ENCODE data around the gene UVSSA. TPM values are rescaled to one million over a fixed set of nuclear protein-coding genes. Genes with fewer than 3 reads are reported as not detected.

Gene UVSSA
- polyA plus RNA-seq, 1 of the 3 experiments (the other 2 are of a cell fraction): 14.9 TPM

DNA sequence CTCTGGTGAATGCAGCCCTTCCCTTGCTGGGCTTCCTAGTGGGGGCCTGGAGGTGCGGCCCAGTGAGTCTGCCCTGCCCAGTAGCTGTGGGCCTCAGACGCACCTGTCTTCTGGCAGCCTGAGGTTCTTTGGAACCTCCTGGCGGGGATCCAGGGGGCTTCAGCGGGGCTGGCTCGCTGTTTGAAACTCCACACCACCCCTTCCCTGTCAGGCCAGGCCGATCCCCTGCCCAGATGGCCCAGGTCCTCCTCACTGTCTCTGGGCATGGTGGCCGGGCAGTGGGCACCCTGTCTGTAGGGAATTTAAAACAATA, 69.9 kb downstream of the UVSSA start:
- ChIA-PET POLR2A (no interaction called here), CTCF (interaction anchor here (1.5 kb wide), 2 partner anchors 8 to 117 kb away, joined by 3 to 4 read pairs; no protein-coding TSS in a partner anchor)
- H3K4me2 ChIP-seq: no peak overlapping the region
- H3K4me1 ChIP-seq (ENCODE audit: control insufficient read depth in 1 of 2, insufficient read depth in 2 of 2, low read depth in 1 of 2, low read length in 1 of 2): no peaks in the 10 kb centered on the region
- no peaks in the 10 kb centered on the region for H3F3A ChIP-seq (replicated peaks; ENCODE audit: insufficient read depth)
- H3K4me3 ChIP-seq (ENCODE audit: low read depth in 2 of 2, low read length in 1 of 2): no peak overlapping the region
- no peak overlapping the region for H2AFZ ChIP-seq (ENCODE audit: low read depth)
- no peak overlapping the region for H3K9ac ChIP-seq
- no peaks in the 10 kb centered on the region for H3K36me3 ChIP-seq (replicated peaks in 1 of 2; ENCODE audit: control insufficient read depth in 1 of 2, insufficient read depth in 2 of 2, low read length in 1 of 2)
- no peaks in the 10 kb centered on the region for H3K9me3 ChIP-seq
- WGBS (ENCODE audit: low lambda C conversion rate): 17% methylated on average over 2 of the region's 7 CpGs
- no peaks in the 10 kb centered on the region for H4K20me1 ChIP-seq (ENCODE audit: insufficient read depth)
- no peak overlapping the region for H3K27ac ChIP-seq (ENCODE audit: low read depth in 2 of 2, low read length in 1 of 2)
- H3K9me2 ChIP-seq: no peaks in the 10 kb centered on the region
- H3K79me2 ChIP-seq (ENCODE audit: insufficient read depth): no peaks in the 10 kb centered on the region
- TF ChIP-seq, protein P1, sequence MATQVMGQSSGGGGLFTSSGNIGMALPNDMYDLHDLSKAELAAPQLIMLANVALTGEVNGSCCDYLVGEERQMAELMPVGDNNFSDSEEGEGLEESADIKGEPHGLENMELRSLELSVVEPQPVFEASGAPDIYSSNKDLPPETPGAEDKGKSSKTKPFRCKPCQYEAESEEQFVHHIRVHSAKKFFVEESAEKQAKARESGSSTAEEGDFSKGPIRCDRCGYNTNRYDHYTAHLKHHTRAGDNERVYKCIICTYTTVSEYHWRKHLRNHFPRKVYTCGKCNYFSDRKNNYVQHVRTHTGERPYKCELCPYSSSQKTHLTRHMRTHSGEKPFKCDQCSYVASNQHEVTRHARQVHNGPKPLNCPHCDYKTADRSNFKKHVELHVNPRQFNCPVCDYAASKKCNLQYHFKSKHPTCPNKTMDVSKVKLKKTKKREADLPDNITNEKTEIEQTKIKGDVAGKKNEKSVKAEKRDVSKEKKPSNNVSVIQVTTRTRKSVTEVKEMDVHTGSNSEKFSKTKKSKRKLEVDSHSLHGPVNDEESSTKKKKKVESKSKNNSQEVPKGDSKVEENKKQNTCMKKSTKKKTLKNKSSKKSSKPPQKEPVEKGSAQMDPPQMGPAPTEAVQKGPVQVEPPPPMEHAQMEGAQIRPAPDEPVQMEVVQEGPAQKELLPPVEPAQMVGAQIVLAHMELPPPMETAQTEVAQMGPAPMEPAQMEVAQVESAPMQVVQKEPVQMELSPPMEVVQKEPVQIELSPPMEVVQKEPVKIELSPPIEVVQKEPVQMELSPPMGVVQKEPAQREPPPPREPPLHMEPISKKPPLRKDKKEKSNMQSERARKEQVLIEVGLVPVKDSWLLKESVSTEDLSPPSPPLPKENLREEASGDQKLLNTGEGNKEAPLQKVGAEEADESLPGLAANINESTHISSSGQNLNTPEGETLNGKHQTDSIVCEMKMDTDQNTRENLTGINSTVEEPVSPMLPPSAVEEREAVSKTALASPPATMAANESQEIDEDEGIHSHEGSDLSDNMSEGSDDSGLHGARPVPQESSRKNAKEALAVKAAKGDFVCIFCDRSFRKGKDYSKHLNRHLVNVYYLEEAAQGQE (IDR thresholded peaks at IDR 0.05; ENCODE audit: low read depth, low read length): no peak
- TF ChIP-seq, protein P2, sequence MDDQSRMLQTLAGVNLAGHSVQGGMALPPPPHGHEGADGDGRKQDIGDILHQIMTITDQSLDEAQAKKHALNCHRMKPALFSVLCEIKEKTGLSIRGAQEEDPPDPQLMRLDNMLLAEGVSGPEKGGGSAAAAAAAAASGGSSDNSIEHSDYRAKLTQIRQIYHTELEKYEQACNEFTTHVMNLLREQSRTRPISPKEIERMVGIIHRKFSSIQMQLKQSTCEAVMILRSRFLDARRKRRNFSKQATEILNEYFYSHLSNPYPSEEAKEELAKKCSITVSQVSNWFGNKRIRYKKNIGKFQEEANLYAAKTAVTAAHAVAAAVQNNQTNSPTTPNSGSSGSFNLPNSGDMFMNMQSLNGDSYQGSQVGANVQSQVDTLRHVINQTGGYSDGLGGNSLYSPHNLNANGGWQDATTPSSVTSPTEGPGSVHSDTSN (IDR thresholded peaks at IDR 0.05): no peak
- TF ChIP-seq, protein P3, sequence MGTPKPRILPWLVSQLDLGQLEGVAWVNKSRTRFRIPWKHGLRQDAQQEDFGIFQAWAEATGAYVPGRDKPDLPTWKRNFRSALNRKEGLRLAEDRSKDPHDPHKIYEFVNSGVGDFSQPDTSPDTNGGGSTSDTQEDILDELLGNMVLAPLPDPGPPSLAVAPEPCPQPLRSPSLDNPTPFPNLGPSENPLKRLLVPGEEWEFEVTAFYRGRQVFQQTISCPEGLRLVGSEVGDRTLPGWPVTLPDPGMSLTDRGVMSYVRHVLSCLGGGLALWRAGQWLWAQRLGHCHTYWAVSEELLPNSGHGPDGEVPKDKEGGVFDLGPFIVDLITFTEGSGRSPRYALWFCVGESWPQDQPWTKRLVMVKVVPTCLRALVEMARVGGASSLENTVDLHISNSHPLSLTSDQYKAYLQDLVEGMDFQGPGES (IDR thresholded peaks at IDR 0.05; ENCODE audit: low read depth, low read length): no peak
- TF ChIP-seq ELF1 (IDR thresholded peaks at IDR 0.05) (no peak), YY1 (IDR thresholded peaks at IDR 0.05; ENCODE audit: low read depth) (no peak), EZH2phosphoT487 (IDR thresholded peaks at IDR 0.05; ENCODE audit: borderline replicate concordance, low read depth) (no peak), RAD21 (IDR thresholded peaks at IDR 0.05; ENCODE audit: low read length) (no peak), EP300 (IDR thresholded peaks at IDR 0.05; ENCODE audit: borderline replicate concordance in 1 of 2, low read depth in 1 of 2, low read length in 1 of 2) (no peak), POLR2AphosphoS5 (IDR thresholded peaks at IDR 0.05; ENCODE audit: low read depth, low read length) (no peak), FOSL2 (IDR thresholded peaks at IDR 0.05; ENCODE audit: borderline replicate concordance, low read depth) (no peak), SIN3A (IDR thresholded peaks at IDR 0.05; ENCODE audit: borderline replicate concordance, low read depth, low read length) (no peak), SMC3 (IDR thresholded peaks at IDR 0.05; ENCODE audit: low read depth, low read length) (no peak), FOXM1 (IDR thresholded peaks at IDR 0.05; ENCODE audit: low read depth) (no peak), TAF1 (IDR thresholded peaks at IDR 0.05; ENCODE audit: borderline replicate concordance, low read depth, low read length) (no peak), RCOR1 (IDR thresholded peaks at IDR 0.05; ENCODE audit: low read length) (no peak), CHD2 (IDR thresholded peaks at IDR 0.05; ENCODE audit: low read length, partially characterized antibody) (no peak), NRF1 (IDR thresholded peaks at IDR 0.05; ENCODE audit: low read depth, low read length) (no peak), MEF2A (IDR thresholded peaks at IDR 0.05; ENCODE audit: borderline replicate concordance, low read depth) (no peak), MXI1 (IDR thresholded peaks at IDR 0.05; ENCODE audit: low read depth, low read length) (no peak)
- peaks cover 84% of the 10 kb centered on the region for H3K27me3 ChIP-seq (ENCODE audit: insufficient read depth)
- DNase-seq: peak; percentile 27

Data from SK-N-SH (cell line).